ENCODE data around the gene EXOC4. TPM values are rescaled to one million over a fixed set of nuclear protein-coding genes. Genes with fewer than 3 reads are reported as not detected.

The EXOC4 gene
- total RNA-seq, 1 experiment from 2014 or later = 71.0 TPM

DNA sequence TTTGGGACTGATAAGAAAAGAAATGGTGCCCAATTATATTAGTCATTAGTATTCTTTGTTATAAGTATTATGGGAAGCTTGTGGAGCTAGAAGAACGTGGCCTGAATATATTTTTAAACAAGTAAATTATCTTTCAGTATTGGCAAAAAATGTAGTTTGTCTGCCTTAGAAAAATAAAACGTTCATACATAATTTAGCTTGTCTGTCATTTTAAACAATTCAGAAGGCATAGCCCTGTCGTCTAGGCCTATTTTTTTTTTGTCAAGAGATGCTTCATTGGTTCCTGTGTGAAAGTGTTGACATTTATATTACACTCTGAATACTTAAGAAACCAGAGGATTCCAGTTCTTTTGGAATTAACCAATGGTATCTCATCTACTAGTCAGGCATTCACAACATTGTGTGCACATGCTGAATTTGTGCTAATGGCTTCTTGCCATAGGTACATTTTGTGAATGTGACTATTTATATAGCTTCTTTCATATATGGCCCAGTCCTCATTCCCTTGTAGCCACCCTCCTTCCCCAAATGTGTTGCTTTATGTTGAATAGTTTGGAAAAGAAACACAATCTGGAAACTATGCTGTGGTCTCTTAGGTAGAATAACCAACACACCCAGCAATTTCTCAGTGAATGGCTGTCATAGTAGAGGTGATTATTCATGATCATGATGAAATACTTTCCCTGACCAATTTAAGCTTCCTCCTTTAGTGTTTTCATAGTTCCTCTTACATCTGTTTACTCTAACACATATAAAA lies 435.8 kb downstream of the EXOC4 start:
- ChIA-PET CTCF (no interaction called here), POLR2A (no interaction called here)
- Histone ChIP-seq H3K4me3 (ENCODE audit: low read depth in 2 of 2, low read length in 2 of 2) (no peak overlapping the region), H3K9me3 (ENCODE audit: control insufficient read depth, insufficient read depth, low read depth, low read length) (no peaks in the 10 kb centered on the region), H3K4me1 (ENCODE audit: control insufficient read depth, insufficient read depth, low read length) (no peaks in the 10 kb centered on the region), H3K36me3 (ENCODE audit: control insufficient read depth, insufficient read depth, low read length) (no peaks in the 10 kb centered on the region), H3K27me3 (ENCODE audit: control insufficient read depth, insufficient read depth, low read length) (no peaks in the 10 kb centered on the region), H3K27ac (ENCODE audit: low read length) (no peak overlapping the region)
- no TSS peak for BruUV-seq (replicated peaks)
- ATAC-seq (no peak), DNase-seq (ENCODE audit: low read depth, low spot score) (no peak)
- TF ChIP-seq POLR2AphosphoS5 (IDR thresholded peaks at IDR 0.05; ENCODE audit: low read depth, low read length) (no peak), SIN3A (IDR thresholded peaks at IDR 0.05; ENCODE audit: borderline replicate concordance, insufficient read depth, low read depth, low read length) (no peak), TCF7L2 (IDR thresholded peaks at IDR 0.05; ENCODE audit: low read depth, low read length) (no peak), CTCF (IDR thresholded peaks at IDR 0.05) (no peak), REST (IDR thresholded peaks at IDR 0.05; ENCODE audit: insufficient read depth in 1 of 2, low read depth in 2 of 2, low read length in 1 of 2) (no peak)
- in situ Hi-C loops (cut with HindIII; ENCODE audit: low pct_unique_long_range_greater_than_20kb, low sequenced_read_pairs) (no loop called here), intact Hi-C loops (cut with micrococcal nuclease; ENCODE audit: unreplicated experiment) (no loop called here)

DNA sequence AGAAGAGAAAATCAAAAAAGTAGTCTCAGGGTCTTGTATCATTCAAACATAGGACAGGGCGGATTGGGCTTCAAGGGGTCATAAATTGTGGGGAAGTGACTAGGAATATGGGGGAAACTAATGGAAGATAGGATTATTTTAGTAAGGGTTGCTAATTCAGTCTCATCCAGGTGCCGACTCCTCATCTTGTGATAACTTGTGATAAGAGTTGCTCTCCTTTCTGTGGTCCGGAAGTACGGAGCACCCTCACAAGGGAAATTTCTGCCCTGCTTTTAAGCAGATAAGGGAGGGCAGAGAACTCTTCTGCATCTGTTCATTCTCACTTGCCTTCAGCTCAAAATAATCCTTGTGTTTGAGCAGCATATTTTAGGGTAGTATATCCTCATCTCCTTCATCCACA lies 437.9 kb downstream of the EXOC4 start:
- Histone ChIP-seq H3K4me3 (ENCODE audit: low read depth in 2 of 2, low read length in 2 of 2) (no peak overlapping the region), H3K27ac (ENCODE audit: low read length) (no peak overlapping the region), H3K36me3 (ENCODE audit: control insufficient read depth, insufficient read depth, low read length) (no peaks in the 10 kb centered on the region), H3K9me3 (ENCODE audit: control insufficient read depth, insufficient read depth, low read depth, low read length) (no peaks in the 10 kb centered on the region), H3K4me1 (ENCODE audit: control insufficient read depth, insufficient read depth, low read length) (no peaks in the 10 kb centered on the region), H3K27me3 (ENCODE audit: control insufficient read depth, insufficient read depth, low read length) (no peaks in the 10 kb centered on the region)
- no peak for TF ChIP-seq SIN3A (IDR thresholded peaks at IDR 0.05; ENCODE audit: borderline replicate concordance, insufficient read depth, low read depth, low read length)
- TF ChIP-seq REST (IDR thresholded peaks at IDR 0.05; ENCODE audit: insufficient read depth in 1 of 2, low read depth in 2 of 2, low read length in 1 of 2) = no peak
- TF ChIP-seq TCF7L2 (IDR thresholded peaks at IDR 0.05; ENCODE audit: low read depth, low read length) = no peak
- no peak for TF ChIP-seq POLR2AphosphoS5 (IDR thresholded peaks at IDR 0.05; ENCODE audit: low read depth, low read length)
- TF ChIP-seq CTCF (IDR thresholded peaks at IDR 0.05) = no peak
- in situ Hi-C loops (cut with HindIII; ENCODE audit: low pct_unique_long_range_greater_than_20kb, low sequenced_read_pairs) (no loop called here), intact Hi-C loops (cut with micrococcal nuclease; ENCODE audit: unreplicated experiment) (no loop called here)
- ATAC-seq (no peak), DNase-seq (ENCODE audit: low read depth, low spot score) (no peak)
- no TSS peak for BruUV-seq (replicated peaks)
- ChIA-PET POLR2A (interaction anchor here (0.7 kb wide), 1 partner anchor 104 kb away, joined by 4 read pairs; no protein-coding TSS in a partner anchor), CTCF (no interaction called here)

All from Panc1 (cell line).